GM12892 (cell line): ENCODE data around the gene MRPS7.

Experiments used
- POLR2A ChIP-seq: IDR thresholded peaks from 2 replicates; pipeline ENCODE4 v1.6.1; 2011; ENCODE audit warnings: low read depth, low read length, control low read depth
- POLR2AphosphoS5 ChIP-seq: IDR thresholded peaks from 2 replicates; pipeline ENCODE4 v1.6.1; 2011; ENCODE audit warnings: low read depth, low read length, control low read depth

GRCh38 chr17:75231741-75232464 lies 29.8 kb upstream of the MRPS7 start:
- TF ChIP-seq POLR2A: no peak
- no peak for TF ChIP-seq POLR2AphosphoS5
